Measurements from ENCODE around the gene PIGR.

PIGR gene

GRCh38 chr1:206957639-206958038, 11.4 kb upstream of the PIGR start:
- DNase-seq: no peak

DNA sequence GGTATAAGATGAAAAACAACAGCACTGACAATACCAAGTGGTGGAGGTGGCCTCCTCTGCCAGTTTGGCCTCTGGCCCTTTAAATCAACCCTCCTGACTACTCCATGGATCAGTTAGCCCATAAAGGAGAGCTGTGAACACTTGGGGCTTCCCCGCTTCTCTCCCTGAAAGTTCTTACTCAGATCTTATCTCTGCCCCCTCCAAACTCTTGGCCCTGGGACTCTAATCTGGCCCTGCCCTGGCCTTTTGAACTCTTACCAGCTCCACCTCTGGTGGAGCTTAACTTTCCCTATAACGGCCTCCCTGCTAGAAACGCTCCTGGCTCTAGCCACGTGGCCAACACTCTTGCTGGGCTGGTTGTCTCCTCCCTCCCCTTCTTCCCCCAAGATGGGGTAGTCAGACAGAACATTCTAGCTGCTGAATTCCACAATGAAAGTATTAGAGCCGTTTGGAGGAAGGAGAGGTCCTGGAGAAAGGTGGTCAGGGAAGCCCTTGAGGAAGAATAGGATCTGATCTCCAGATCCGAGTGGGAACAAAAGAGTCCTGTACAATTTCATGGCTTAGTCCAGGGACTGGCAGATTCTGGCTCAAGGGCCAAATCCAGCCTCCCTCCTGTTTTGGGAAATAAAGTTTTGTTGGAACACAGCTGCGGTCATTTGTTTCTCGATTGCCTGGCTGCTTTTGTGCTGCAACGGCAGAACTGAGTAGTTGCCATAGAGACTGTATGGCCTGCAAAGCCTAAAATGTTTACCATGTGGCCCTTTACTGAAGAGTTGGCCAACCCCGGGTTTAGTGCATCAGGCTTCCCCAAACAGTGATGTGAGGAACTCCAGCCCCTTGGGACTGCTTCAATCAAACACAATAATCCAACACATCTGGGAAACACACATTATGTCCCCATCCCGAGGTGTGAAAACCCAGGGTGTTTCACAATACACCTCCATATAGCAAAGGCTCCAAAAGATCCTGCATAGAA, 9.5 kb upstream of the PIGR start:
- DNase-seq: no peak

DNA sequence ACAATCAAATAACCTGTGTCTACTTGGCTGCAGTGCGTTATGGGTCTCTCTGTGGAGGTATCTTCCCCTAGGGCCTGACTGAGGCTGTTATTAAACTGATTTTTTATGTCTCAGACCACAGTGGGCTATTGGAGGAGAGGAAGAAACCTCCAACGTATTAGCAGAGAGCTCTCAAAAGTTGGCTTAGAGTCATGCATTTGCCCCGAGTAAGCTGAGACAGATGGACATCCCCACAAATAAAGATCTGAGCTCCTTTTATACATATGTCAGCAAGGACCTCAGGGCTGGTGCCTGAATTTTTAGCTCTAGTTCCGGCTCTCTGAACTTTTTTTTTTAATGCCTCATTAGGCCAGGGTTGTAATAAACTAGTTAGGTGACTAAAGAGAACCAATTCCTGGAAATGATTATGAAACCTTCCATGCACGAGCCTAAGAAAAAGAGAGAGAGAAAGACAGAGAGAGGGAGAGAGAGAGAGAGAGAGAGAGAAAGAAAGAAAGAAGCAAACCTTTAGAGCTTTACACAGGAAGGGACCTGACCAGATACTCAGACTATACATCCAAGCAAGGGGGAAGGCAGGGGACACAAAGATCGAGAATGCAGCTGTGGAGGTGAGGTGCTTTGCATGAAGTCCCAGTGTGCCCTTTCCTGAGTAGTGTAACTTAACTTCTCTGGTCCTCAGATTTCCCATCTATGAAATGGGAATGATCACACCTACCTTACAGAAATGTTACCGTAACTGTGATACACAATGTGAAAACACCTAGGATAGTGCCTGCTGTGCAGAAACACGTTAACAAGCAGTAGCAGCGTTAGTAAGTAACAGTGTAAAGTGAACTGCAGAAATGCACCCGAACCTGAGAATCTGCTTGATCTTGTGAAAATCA, 8.4 kb upstream of the PIGR start:
- DNase-seq: no peak

GRCh38 chr1:206953626-206954025, 7.4 kb upstream of the PIGR start:
- DNase-seq: no peak

GRCh38 chr1:206953126-206953525, 6.9 kb upstream of the PIGR start:
- no peak for DNase-seq

- no peak for DNase-seq
These were observed 5.9 kb upstream of the PIGR start for GRCh38 chr1:206952171-206952570.

- no peak for DNase-seq
These were observed 5.2 kb upstream of the PIGR start for GRCh38 chr1:206951318-206952100.

- DNase-seq: no peak
These were observed 3.4 kb upstream of the PIGR start for GRCh38 chr1:206949641-206950040.

GRCh38 chr1:206949208-206949607, 2.9 kb upstream of the PIGR start:
- DNase-seq: no peak

- no peak for DNase-seq
These were observed 989 bp upstream of the PIGR start for GRCh38 chr1:206947255-206947654.

- no peak for DNase-seq
These were observed 487 bp downstream of the PIGR start for GRCh38 chr1:206945779-206946178.

GRCh38 chr1:206944703-206945102, 1.6 kb downstream of the PIGR start:
- no peak for DNase-seq

DNA sequence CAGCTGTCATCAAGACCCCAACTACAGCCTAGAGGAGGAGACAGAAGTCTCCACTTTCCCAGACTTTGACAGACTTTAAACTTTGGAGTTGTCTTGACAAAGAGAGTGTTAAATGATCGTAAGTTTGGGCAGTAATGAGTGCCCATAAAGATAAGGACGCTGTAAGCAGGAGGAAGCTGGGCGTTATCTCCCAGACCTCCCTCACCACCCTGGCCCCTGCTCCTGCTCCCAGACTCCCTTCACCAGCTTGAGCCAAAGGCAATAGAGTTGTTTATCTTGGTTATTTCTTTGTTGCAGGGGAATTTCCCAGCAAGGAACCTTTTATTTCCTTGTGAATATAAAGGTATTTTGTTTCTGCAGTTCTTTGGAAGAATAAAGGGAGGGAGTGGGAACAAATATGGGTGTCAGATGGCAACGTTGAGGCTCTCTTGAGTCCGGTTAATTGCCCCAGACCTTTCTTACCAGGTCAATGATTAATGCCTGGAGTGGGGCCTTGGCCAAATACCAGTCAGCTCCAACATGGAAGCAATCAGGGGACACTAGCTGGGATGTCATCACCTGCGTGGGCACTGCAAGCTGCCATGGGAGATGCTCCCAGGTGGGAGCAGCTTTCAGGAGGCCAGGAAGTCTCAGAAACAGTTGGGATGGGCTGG, 4.4 kb downstream of the PIGR start:
- no peak for DNase-seq

- no peak for DNase-seq
These were observed 5.7 kb downstream of the PIGR start for GRCh38 chr1:206940588-206940936.

DNA sequence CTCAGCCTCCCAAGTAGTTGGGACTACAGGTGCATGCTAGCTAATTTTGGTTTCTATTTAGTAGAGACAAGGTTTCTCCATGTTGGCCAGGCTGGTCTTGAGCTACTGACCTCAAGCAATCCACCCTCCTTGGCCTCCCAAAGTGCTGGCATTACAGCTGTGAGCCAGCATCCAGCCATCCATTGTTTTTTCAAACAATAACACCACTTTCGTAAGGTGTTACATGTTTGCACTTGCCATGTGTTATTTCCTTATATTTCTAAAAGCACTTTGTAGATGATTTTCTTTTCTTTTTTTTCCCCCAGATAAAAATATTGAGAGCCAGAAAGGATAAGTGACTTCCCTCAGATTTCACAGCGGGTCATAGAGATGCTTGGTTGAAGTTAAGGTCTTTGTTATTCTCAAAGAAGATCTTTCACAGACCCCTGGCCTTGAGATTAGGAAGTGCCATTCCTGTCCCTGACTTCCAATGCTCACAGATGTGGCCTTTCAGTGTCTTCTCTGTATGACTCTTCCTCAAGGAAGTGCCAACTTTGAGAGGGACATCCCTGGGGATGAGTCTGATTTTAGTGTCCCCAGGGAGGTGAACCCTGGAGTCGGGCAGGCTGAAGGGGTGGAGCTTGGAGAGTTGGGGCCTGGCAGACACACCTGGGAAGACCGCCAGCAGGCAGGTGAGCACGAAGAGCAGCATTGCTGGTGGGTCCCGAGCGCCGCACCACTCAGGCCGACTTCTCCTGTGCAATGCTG, 6.3 kb downstream of the PIGR start:
- no peak for DNase-seq

GRCh38 chr1:206939131-206939530, 7.1 kb downstream of the PIGR start:
- no peak for DNase-seq

DNA sequence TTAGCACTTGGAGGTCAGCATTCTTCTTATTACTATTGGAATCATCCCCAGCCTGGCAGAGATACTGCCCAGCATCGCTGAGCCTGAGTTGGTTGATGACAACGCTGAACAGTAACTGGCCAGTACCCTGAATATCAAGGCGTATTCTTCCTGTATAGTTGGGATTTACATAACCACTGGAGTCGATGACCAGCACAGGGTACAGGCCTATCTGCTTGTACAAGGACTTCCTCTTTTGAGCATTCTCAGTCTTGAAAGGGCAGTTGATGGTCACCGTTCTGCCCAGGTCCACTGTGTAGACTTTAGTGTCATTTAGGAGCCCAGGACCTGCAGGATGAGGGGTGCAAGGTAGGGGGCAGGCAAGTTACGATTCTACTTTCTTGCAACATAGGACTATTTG, 8.8 kb downstream of the PIGR start:
- no peak for DNase-seq

DNA sequence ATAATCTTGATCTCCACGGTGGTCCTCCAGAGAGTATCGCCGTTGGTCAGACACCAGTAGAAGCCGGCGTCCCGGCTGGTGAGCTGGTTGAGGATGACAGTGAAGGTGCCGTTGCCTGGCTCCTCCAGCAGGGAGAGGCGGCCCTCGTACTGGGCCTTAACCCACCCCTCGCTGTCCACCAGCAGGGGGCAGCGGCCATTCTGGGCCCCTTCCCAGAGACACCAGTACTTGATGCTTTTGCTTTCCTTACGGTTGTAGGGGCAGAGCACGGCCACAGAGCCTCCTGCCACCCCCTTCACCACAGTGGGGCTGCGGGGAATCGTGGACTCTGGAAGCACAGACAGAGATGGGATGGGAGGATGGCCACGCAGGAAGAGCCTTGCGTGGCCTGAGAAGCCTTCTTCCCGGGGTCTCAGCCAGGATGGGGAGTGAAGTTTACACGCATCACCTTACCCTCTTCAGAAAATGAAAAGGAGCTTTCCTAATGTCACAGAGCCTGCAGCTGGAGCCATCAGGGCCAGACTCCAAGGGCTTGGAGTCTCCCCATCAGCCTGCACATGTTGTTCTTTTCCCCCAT, 10.7 kb downstream of the PIGR start:
- peak; percentile 52 for DNase-seq

DNA sequence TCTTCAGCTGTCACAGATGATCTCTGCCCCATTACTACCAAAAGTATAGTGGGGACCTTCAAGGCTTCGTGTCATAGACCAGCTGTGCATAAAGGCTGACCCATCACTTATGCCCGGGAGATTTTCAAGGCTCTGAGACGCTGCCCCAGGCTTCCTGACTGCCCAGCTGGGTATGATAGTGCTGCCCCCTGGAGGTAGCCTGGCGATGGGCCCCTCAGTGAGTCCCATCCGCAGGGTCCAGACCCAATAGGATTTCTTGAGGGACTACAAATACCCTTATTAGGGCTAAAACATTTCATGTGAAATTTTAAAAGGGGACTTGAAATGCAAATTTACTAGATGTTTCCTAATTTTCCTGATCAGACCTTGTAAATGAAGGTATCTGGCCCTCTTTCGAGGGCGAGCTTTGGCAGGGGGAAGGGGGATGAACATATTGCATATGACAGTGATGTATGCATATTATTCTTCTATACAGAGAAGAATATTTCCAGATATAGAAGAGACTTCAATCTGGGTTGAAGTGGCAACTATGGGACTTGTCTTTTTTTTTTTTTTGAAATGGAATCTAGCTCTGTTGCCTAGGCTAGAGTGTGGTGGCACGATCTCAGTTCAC, 12.8 kb downstream of the PIGR start:
- DNase-seq: peak; percentile 56

DNA sequence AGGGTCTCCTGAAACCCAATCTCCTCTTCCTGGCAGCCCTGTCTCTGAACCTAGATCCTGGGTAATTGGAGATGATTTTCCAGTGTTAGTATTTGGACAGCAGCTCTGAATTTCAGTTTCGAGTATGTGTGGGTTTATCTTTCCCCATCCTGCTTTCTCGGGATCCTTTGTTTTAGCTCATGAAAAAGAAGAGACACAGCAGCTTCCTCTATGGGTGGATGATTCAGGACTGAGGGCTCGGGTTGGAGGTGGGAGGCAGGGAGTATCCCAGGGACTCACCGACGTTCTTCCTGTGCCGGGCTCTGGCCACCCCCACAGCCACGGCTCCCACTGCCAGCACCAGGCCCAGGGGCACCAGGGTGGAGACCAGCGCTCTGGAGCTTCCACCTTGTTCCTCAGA, 14.1 kb downstream of the PIGR start:
- no peak for DNase-seq

GRCh38 chr1:206931709-206932108, 14.6 kb downstream of the PIGR start:
- DNase-seq: peak; percentile 31
